HEK293 (cell line): ENCODE results near the gene RINL.
A peak's percentile ranks its signal among the peaks of the same experiment; 100 is the strongest.

Experiments used
- FEZF1 ChIP-seq: fragments of 450-650 bp; formaldehyde crosslinking; IDR thresholded peaks from 2 replicates; pipeline ENCODE4 v1.5.1; 2016; ENCODE audit warnings: missing biosample characterization, missing genetic modification characterization
- HOXA7 ChIP-seq: sonication (generic); formaldehyde crosslinking; IDR thresholded peaks from 2 replicates; pipeline ENCODE4 v1.8.1; 2022; ENCODE audit warnings: missing genetic modification reagents, borderline replicate concordance
- MEIS1 ChIP-seq: sonication (generic); formaldehyde crosslinking; IDR thresholded peaks from 2 replicates; pipeline ENCODE4 v1.8.1; 2022; ENCODE audit warnings: missing genetic modification reagents, mild to moderate bottlenecking, borderline replicate concordance
- OSR2 ChIP-seq: fragments of 450-650 bp; formaldehyde crosslinking; IDR thresholded peaks from 2 replicates; pipeline ENCODE4 v1.5.1; 2016; ENCODE audit warnings: missing biosample characterization, missing genetic modification characterization
- RBAK ChIP-seq: fragments of 450-650 bp; formaldehyde crosslinking; IDR thresholded peaks from 2 replicates; pipeline ENCODE4 v1.5.1; 2016; ENCODE audit warnings: missing biosample characterization, missing genetic modification characterization
- TRIM28 ChIP-seq: IDR thresholded peaks from 2 replicates; pipeline ENCODE4 v1.6.1; 2011; ENCODE audit warnings: low read length, control low read depth, borderline replicate concordance
- ZBTB48 ChIP-seq: fragments of 450-650 bp; formaldehyde crosslinking; IDR thresholded peaks from 2 replicates; pipeline ENCODE4 v1.5.1; 2016; ENCODE audit warnings: missing biosample characterization, missing genetic modification characterization
- ZBTB8A ChIP-seq: fragments of 450-650 bp; formaldehyde crosslinking; IDR thresholded peaks from 2 replicates; pipeline ENCODE4 v1.5.1; 2016; ENCODE audit warnings: missing biosample characterization, missing genetic modification characterization
- ZFP41 ChIP-seq: fragments of 450-650 bp; formaldehyde crosslinking; IDR thresholded peaks from 2 replicates; pipeline ENCODE4 v1.5.1; 2016; ENCODE audit warnings: missing biosample characterization, missing genetic modification characterization, borderline replicate concordance
- ZIC2 ChIP-seq: fragments of 450-650 bp; formaldehyde crosslinking; IDR thresholded peaks from 2 replicates; pipeline ENCODE4 v1.5.1; 2016; ENCODE audit warnings: missing biosample characterization, missing genetic modification characterization
- ZNF138 ChIP-seq: fragments of 450-650 bp; formaldehyde crosslinking; IDR thresholded peaks from 2 replicates; pipeline ENCODE4 v1.5.1; 2016; ENCODE audit warnings: missing biosample characterization, missing genetic modification characterization, borderline replicate concordance
- ZNF174 ChIP-seq: fragments of 450-650 bp; formaldehyde crosslinking; IDR thresholded peaks from 2 replicates; pipeline ENCODE4 v1.5.0; 2017; ENCODE audit warnings: missing biosample characterization, mild to moderate bottlenecking, missing genetic modification characterization
- ZNF184 ChIP-seq: fragments of 450-650 bp; IDR thresholded peaks from 2 replicates; pipeline ENCODE4 v1.5.1; 2018; ENCODE audit warnings: missing biosample characterization, mild to moderate bottlenecking, missing genetic modification characterization
- ZNF211 ChIP-seq: fragments of 450-650 bp; formaldehyde crosslinking; IDR thresholded peaks from 2 replicates; pipeline ENCODE4 v1.5.1; 2016; ENCODE audit warnings: low read depth, missing biosample characterization, missing genetic modification characterization
- ZNF311 ChIP-seq: fragments of 450-650 bp; formaldehyde crosslinking; IDR thresholded peaks from 2 replicates; pipeline ENCODE4 v1.5.1; 2017; ENCODE audit warnings: missing biosample characterization, missing genetic modification characterization, borderline replicate concordance
- ZNF391 ChIP-seq: fragments of 450-650 bp; formaldehyde crosslinking; IDR thresholded peaks from 2 replicates; pipeline ENCODE4 v1.5.1; 2016; ENCODE audit warnings: low read depth, missing biosample characterization, missing genetic modification characterization, borderline replicate concordance
- ZNF510 ChIP-seq: fragments of 450-650 bp; formaldehyde crosslinking; IDR thresholded peaks from 2 replicates; pipeline ENCODE4 v1.5.1; 2018; ENCODE audit warnings: mild to moderate bottlenecking, missing genetic modification characterization, missing biosample characterization; ENCODE audit not compliant: insufficient replicate concordance
- ZNF610 ChIP-seq: fragments of 450-650 bp; formaldehyde crosslinking; IDR thresholded peaks from 2 replicates; pipeline ENCODE4 v1.5.1; 2016; ENCODE audit warnings: missing biosample characterization, missing genetic modification characterization, borderline replicate concordance
- ZNF623 ChIP-seq: fragments of 450-650 bp; formaldehyde crosslinking; IDR thresholded peaks from 2 replicates; pipeline ENCODE4 v1.5.1; 2016; ENCODE audit warnings: missing biosample characterization, missing genetic modification characterization
- ZNF626 ChIP-seq: fragments of 450-650 bp; sonication (Bioruptor Pico); formaldehyde crosslinking; IDR thresholded peaks from 2 replicates; pipeline ENCODE4 v1.5.1; 2018; ENCODE audit warnings: missing biosample characterization, missing genetic modification characterization, inconsistent platforms
- ZNF654 ChIP-seq: fragments of 450-650 bp; formaldehyde crosslinking; IDR thresholded peaks from 2 replicates; pipeline ENCODE4 v1.5.1; 2016; ENCODE audit warnings: low read depth, missing biosample characterization, missing genetic modification characterization
- ZNF747 ChIP-seq: fragments of 450-650 bp; formaldehyde crosslinking; IDR thresholded peaks from 2 replicates; pipeline ENCODE4 v1.5.1; 2016; ENCODE audit warnings: missing biosample characterization, missing genetic modification characterization
- ZNF768 ChIP-seq: fragments of 450-650 bp; formaldehyde crosslinking; IDR thresholded peaks from 2 replicates; pipeline ENCODE4 v1.5.1; 2018; ENCODE audit warnings: missing biosample characterization, mild to moderate bottlenecking, missing genetic modification characterization
- ZNF791 ChIP-seq: fragments of 450-650 bp; formaldehyde crosslinking; IDR thresholded peaks from 2 replicates; pipeline ENCODE4 v1.5.1; 2016; ENCODE audit warnings: missing biosample characterization, missing genetic modification characterization
- ZNF830 ChIP-seq: fragments of 450-650 bp; IDR thresholded peaks from 2 replicates; pipeline ENCODE4 v1.5.0; 2018; ENCODE audit warnings: missing biosample characterization, missing genetic modification characterization, low read depth, mild to moderate bottlenecking, moderate library complexity
- ZSCAN16 ChIP-seq: fragments of 450-650 bp; formaldehyde crosslinking; IDR thresholded peaks from 2 replicates; pipeline ENCODE4 v1.5.1; 2016; ENCODE audit warnings: missing biosample characterization, missing genetic modification characterization
- ZSCAN30 ChIP-seq: fragments of 450-650 bp; IDR thresholded peaks from 2 replicates; pipeline ENCODE4 v1.5.1; 2018; ENCODE audit warnings: missing biosample characterization, mild to moderate bottlenecking, missing genetic modification characterization, moderate library complexity
- TF ChIP-seq, protein P1 (sequence below): sonication (generic); formaldehyde crosslinking; IDR thresholded peaks from 2 replicates; pipeline ENCODE4 v1.8.1; 2022; ENCODE audit warnings: mild to moderate bottlenecking, moderate library complexity, missing genetic modification reagents
- TF ChIP-seq, protein P2 (sequence below): fragments of 450-650 bp; formaldehyde crosslinking; IDR thresholded peaks from 2 replicates; pipeline ENCODE4; 2016; ENCODE audit warnings: missing biosample characterization, missing genetic modification characterization
- TF ChIP-seq, protein P3 (sequence below): fragments of 450-650 bp; formaldehyde crosslinking; IDR thresholded peaks from 2 replicates; pipeline ENCODE4 v1.5.1; 2016; ENCODE audit warnings: missing biosample characterization, missing genetic modification characterization, borderline replicate concordance
- TF ChIP-seq, protein P4 (sequence below): fragments of 450-650 bp; formaldehyde crosslinking; IDR thresholded peaks from 2 replicates; pipeline ENCODE4 v1.5.1; 2016; ENCODE audit warnings: missing biosample characterization, missing genetic modification characterization
- TF ChIP-seq, protein P5 (sequence below): fragments of 450-650 bp; formaldehyde crosslinking; IDR thresholded peaks from 2 replicates; pipeline ENCODE4 v1.5.1; 2016; ENCODE audit warnings: missing biosample characterization, missing genetic modification characterization
- TF ChIP-seq, protein P6 (sequence below): fragments of 450-650 bp; formaldehyde crosslinking; IDR thresholded peaks from 2 replicates; pipeline ENCODE4 v1.5.1; 2017; ENCODE audit warnings: missing biosample characterization, missing genetic modification characterization

RINL gene

DNA sequence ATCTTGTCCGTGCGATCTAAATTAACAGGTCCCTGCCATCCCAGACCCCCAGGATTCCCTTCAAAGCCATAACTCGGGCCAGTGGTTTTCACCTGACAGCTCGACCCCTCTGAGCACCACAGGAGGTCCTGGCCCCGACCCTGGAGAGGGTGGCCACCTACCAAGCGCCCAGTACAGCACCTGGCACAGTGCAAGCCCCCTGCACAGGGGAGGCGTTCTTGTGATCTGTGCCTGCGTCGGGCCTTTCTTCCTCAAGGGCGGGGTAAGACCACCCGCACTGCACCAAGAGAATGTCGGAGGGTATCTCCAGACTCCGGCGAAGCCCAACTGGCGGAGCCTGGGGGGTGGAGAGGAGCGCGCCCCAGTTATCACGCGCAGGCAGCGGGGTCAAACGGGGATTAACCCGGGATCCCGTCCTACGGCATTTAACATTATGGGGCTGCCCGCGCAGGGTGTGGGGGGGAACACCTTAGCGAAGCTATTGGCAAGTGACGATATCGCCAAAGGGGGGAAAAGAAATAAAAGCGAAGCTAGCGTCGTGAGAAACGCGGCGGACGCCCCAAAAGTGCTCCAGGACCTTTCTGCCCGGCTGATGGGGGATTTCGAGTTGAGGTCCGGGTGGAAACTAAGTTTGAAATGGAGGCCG, 27.0 kb downstream of the RINL start (continued):
- TF ChIP-seq ZNF138 (no peak), ZNF610 (tag by site-specific recombination) (no peak), ZNF626 (no peak), ZNF623 (no peak), HOXA7 (no peak), OSR2 (tag by site-specific recombination) (peak; percentile 50; the same call in 1 of the 2 replicates), TRIM28 (no peak), ZNF654 (no peak), RBAK (tag by site-specific recombination) (peak; percentile 14; the same call in 1 of the 2 replicates), ZNF174 (tag by site-specific recombination) (no peak), ZNF747 (tag by site-specific recombination) (no peak), ZNF311 (tag by site-specific recombination) (no peak), ZSCAN30 (tag by site-specific recombination) (peak; percentile 17; the same call in 1 of the 2 replicates), ZIC2 (tag by site-specific recombination) (peak; percentile 97), ZBTB48 (tag by site-specific recombination) (peak; percentile 1; the same call in 1 of the 2 replicates), ZNF830 (no peak), ZNF510 (tag by site-specific recombination) (no peak), ZNF768 (tag by site-specific recombination) (no peak), ZNF184 (tag by site-specific recombination) (no peak), MEIS1 (CRISPR knock-in tag) (no peak), ZNF391 (tag by site-specific recombination) (peak; percentile 65), ZSCAN16 (tag by site-specific recombination) (no peak), ZNF791 (tag by site-specific recombination) (no peak), ZBTB8A (tag by site-specific recombination) (no peak), ZFP41 (no peak), ZNF211 (tag by site-specific recombination) (no peak), FEZF1 (tag by site-specific recombination) (0 out of 2 replicates have a peak, but pooled peaks have one; percentile 24)
- TF ChIP-seq, protein P1, sequence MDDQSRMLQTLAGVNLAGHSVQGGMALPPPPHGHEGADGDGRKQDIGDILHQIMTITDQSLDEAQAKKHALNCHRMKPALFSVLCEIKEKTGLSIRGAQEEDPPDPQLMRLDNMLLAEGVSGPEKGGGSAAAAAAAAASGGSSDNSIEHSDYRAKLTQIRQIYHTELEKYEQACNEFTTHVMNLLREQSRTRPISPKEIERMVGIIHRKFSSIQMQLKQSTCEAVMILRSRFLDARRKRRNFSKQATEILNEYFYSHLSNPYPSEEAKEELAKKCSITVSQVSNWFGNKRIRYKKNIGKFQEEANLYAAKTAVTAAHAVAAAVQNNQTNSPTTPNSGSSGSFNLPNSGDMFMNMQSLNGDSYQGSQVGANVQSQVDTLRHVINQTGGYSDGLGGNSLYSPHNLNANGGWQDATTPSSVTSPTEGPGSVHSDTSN (CRISPR knock-in tag): no peak
- TF ChIP-seq, protein P2, sequence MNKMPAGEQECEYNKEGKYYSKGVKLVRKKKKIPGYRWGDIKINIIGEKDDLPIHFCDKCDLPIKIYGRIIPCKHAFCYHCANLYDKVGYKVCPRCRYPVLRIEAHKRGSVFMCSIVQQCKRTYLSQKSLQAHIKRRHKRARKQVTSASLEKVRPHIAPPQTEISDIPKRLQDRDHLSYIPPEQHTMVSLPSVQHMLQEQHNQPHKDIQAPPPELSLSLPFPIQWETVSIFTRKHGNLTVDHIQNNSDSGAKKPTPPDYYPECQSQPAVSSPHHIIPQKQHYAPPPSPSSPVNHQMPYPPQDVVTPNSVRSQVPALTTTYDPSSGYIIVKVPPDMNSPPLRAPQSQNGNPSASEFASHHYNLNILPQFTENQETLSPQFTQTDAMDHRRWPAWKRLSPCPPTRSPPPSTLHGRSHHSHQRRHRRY (tag by site-specific recombination): peak; percentile 44; the same call in 1 of the 2 replicates
- TF ChIP-seq, protein P3, sequence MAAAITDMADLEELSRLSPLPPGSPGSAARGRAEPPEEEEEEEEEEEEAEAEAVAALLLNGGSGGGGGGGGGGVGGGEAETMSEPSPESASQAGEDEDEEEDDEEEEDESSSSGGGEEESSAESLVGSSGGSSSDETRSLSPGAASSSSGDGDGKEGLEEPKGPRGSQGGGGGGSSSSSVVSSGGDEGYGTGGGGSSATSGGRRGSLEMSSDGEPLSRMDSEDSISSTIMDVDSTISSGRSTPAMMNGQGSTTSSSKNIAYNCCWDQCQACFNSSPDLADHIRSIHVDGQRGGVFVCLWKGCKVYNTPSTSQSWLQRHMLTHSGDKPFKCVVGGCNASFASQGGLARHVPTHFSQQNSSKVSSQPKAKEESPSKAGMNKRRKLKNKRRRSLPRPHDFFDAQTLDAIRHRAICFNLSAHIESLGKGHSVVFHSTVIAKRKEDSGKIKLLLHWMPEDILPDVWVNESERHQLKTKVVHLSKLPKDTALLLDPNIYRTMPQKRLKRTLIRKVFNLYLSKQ (tag by site-specific recombination): no peak
- TF ChIP-seq, protein P4, sequence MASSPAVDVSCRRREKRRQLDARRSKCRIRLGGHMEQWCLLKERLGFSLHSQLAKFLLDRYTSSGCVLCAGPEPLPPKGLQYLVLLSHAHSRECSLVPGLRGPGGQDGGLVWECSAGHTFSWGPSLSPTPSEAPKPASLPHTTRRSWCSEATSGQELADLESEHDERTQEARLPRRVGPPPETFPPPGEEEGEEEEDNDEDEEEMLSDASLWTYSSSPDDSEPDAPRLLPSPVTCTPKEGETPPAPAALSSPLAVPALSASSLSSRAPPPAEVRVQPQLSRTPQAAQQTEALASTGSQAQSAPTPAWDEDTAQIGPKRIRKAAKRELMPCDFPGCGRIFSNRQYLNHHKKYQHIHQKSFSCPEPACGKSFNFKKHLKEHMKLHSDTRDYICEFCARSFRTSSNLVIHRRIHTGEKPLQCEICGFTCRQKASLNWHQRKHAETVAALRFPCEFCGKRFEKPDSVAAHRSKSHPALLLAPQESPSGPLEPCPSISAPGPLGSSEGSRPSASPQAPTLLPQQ (tag by site-specific recombination): no peak; the same call in none of the 2 replicates
- TF ChIP-seq, protein P5, sequence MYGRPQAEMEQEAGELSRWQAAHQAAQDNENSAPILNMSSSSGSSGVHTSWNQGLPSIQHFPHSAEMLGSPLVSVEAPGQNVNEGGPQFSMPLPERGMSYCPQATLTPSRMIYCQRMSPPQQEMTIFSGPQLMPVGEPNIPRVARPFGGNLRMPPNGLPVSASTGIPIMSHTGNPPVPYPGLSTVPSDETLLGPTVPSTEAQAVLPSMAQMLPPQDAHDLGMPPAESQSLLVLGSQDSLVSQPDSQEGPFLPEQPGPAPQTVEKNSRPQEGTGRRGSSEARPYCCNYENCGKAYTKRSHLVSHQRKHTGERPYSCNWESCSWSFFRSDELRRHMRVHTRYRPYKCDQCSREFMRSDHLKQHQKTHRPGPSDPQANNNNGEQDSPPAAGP (tag by site-specific recombination): no peak
- TF ChIP-seq, protein P6, sequence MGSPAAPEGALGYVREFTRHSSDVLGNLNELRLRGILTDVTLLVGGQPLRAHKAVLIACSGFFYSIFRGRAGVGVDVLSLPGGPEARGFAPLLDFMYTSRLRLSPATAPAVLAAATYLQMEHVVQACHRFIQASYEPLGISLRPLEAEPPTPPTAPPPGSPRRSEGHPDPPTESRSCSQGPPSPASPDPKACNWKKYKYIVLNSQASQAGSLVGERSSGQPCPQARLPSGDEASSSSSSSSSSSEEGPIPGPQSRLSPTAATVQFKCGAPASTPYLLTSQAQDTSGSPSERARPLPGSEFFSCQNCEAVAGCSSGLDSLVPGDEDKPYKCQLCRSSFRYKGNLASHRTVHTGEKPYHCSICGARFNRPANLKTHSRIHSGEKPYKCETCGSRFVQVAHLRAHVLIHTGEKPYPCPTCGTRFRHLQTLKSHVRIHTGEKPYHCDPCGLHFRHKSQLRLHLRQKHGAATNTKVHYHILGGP (tag by site-specific recombination): no peak
